ENCODE results near the gene DNAJB6.
A peak's percentile ranks its signal among the peaks of the same experiment; 100 is the strongest.

DNAJB6 gene

DNA sequence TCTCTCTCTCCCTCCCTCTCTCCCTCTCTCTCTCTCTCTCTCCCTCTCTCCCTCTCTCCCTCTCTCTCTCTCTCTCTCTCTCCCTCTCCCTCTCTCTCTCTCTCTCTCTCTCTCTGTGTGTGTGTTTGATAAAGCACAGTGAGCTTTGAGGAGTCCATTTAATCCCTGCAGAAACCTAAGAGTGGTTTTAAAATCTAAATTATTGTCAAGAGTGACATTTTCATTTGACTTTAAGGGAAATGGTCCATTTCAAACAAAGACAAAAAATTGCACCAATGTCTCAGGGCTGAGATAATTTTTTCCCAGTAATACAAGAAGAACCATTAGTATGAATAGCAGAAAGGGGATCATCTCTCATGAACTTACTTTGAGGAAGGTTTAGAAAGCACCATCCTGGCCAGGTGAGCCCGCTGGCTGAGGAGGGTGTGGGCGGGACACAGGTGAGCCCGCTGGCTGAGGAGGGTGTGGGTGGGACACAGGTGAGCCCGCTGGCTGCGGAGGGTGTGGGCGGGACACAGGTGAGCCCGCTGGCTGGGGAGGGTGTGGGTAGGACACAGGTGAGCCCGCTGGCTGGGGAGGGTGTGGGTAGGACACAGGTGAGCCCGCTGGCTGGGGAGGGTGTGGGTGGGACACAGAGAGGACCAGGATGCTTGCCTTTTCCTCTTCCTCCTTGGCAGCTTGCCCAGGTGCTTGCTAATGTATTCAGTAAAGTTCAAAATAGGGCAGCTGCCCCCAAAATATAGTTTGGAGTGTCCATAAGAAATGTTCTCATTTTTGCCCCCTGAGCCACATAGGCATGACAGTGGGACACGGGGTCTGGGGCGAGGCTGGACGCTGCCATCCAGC lies 125.0 kb downstream of the DNAJB6 start:
- CTCF ChIA-PET, result no interaction called here
- Mint-ChIP-seq H3K4me3 (no peak overlapping the region), H3K9me3 (no peaks in the 10 kb centered on the region), H3K27ac (no peak overlapping the region), H3K4me1 (peaks cover 18% of the 10 kb centered on the region), H3K27me3 (peaks cover 85% of the 10 kb centered on the region), H3K36me3 (no peaks in the 10 kb centered on the region)
- DNase-seq, result no peak

GRCh38 chr7:157462419-157462771 lies 125.6 kb downstream of the DNAJB6 start:
- Mint-ChIP-seq H3K27me3 (peaks cover 83% of the 10 kb centered on the region), H3K36me3 (no peaks in the 10 kb centered on the region), H3K4me3 (no peak overlapping the region), H3K27ac (no peak overlapping the region), H3K4me1 (peaks cover 18% of the 10 kb centered on the region), H3K9me3 (no peaks in the 10 kb centered on the region)
- CTCF ChIA-PET, result no interaction called here
- DNase-seq, result no peak

GRCh38 chr7:157462840-157463239 lies 126.0 kb downstream of the DNAJB6 start:
- Mint-ChIP-seq H3K4me3 (no peak overlapping the region), H3K27me3 (peaks cover 81% of the 10 kb centered on the region), H3K27ac (peak overlapping the region; percentile 24), H3K36me3 (no peaks in the 10 kb centered on the region), H3K4me1 (peaks cover 18% of the 10 kb centered on the region), H3K9me3 (no peaks in the 10 kb centered on the region)
- CTCF ChIA-PET, result no interaction called here
- no peak for DNase-seq

- Mint-ChIP-seq H3K36me3 (no peaks in the 10 kb centered on the region), H3K4me3 (no peak overlapping the region), H3K4me1 (peaks cover 18% of the 10 kb centered on the region), H3K27me3 (peaks cover 78% of the 10 kb centered on the region), H3K27ac (no peak overlapping the region), H3K9me3 (no peaks in the 10 kb centered on the region)
- DNase-seq, result no peak
- CTCF ChIA-PET, result no interaction called here
Observed at GRCh38 chr7:157463245-157463644, 126.4 kb downstream of the DNAJB6 start.

DNA sequence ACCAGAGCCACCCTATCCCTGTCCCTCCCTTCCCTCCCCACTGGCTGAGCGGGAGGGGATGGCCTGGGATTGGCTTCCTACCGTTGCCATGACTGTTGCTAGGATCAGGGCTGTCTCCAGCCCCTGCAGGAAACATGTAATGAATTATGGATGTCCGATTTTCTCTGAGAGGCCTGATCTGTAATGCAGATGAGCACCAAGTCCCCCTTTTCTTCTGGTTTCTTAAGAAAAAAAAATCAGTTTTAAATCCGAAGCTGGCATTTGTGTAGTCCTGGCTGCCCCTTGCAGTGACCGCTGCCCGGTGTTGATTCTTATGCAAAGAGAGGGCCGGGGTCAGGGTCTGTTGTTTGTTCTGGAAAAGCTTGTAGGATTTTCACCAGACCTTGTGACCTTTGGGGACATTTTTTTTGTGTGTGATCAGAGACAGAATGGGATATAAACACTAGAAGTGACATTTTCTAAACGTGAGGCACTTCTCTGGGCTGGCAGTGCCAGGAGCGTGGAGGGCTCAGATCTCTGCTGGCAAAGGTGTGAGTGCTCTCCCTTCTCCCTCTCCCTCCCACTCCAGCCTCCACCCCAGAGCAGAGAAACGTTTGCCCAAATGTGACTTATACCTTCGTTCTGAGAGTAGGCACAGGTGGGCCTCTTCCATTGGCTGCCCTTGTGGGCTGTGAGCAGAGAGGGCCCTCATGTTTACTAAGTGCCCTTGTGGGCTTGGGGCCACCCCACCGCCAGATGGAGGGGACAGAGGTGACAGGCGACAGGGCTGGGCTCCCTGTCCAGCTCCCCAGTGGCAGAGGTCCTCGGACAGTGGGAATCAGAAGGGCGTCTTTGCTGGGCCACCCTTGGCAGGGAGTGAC lies 127.5 kb downstream of the DNAJB6 start:
- no peaks in the 10 kb centered on the region for H3K36me3 Mint-ChIP-seq

GRCh38 chr7:157464971-157465886 lies 128.4 kb downstream of the DNAJB6 start:
- no peak for DNase-seq
- no peak overlapping the region for H3K4me3 Mint-ChIP-seq
- CTCF ChIA-PET, result no interaction called here
- no peaks in the 10 kb centered on the region for H3K36me3 Mint-ChIP-seq
- H3K27me3 Mint-ChIP-seq, result peaks cover 68% of the 10 kb centered on the region
- H3K9me3 Mint-ChIP-seq, result no peaks in the 10 kb centered on the region
- H3K4me1 Mint-ChIP-seq, result peaks cover 24% of the 10 kb centered on the region
- H3K27ac Mint-ChIP-seq, result no peak overlapping the region

More for the DNA sequence above, 127.5 kb downstream of the DNAJB6 start:
- Mint-ChIP-seq H3K27me3 (peaks cover 77% of the 10 kb centered on the region), H3K27ac (peak overlapping the region; percentile 38), H3K4me1 (peaks cover 21% of the 10 kb centered on the region), H3K4me3 (no peak overlapping the region), H3K9me3 (no peaks in the 10 kb centered on the region)
- CTCF ChIA-PET, result no interaction called here
- no peak for DNase-seq

DNA sequence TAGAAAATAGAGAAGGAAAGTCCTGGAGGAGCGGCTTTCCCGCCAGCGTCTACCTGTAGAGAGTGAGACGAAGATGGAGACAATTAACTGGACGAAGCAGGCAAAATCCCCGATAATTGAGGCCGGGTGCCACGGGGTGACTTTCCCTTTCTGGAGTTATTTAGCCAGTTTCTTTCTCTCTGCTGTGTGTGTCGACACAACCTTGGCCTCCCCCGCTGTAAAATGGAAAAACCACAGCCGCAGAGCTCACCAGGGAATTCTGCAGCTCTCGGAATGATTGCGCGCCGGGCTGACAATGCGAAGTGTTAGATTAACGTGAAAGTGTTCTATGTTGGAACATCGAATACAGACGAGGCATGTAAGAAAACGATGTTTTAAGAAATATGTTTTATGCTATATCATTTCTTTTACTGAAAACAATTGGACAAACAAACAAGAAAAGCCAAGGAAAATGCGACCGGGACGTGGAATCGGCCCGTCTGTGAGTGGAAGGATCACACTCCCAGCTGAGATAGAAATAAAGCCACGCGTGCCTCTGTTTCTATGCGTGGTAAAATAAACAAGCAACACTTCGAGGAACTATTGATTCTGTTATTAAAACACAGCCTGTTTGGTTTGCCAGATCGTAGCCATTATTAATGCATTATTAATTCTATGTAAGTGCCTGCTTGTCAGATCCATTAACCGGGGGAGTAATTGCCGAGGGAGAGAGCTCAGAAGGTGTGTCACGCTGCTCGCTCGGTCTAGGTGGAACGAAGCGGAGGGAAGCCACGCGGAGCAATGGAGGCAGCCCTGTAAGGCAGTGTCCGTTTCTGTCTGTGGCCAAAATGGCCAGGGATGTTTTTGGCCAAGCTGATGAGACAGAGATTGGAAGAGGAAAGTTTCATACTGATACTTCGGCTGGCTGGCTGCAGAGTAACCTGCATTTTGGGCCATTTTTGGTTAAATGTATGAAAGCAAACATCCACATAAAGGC lies 129.4 kb downstream of the DNAJB6 start:
- Mint-ChIP-seq H3K4me1 (peaks cover 32% of the 10 kb centered on the region), H3K4me3 (no peak overlapping the region), H3K27me3 (peaks cover 62% of the 10 kb centered on the region), H3K27ac (no peak overlapping the region), H3K9me3 (peaks cover 2% of the 10 kb centered on the region), H3K36me3 (peaks cover 5% of the 10 kb centered on the region)
- no peak for DNase-seq
- CTCF ChIA-PET, result no interaction called here

GRCh38 chr7:157466867-157467261 lies 130.1 kb downstream of the DNAJB6 start:
- H3K27me3 Mint-ChIP-seq, result peaks cover 55% of the 10 kb centered on the region
- no peak overlapping the region for H3K4me3 Mint-ChIP-seq
- H3K36me3 Mint-ChIP-seq, result peaks cover 6% of the 10 kb centered on the region
- H3K9me3 Mint-ChIP-seq, result peaks cover 5% of the 10 kb centered on the region
- CTCF ChIA-PET, result no interaction called here
- no peak overlapping the region for H3K27ac Mint-ChIP-seq
- DNase-seq, result no peak
- peaks cover 36% of the 10 kb centered on the region for H3K4me1 Mint-ChIP-seq
